Chondrocyte (in vitro differentiated cells): ENCODE results near the gene SLIT3. TPM values are rescaled to one million over a fixed set of nuclear protein-coding genes. Genes with fewer than 3 reads are reported as not detected.

Experiments
- DNase-seq: peaks from one replicate; pipeline ENCODE4 v3.0.0; 2021; ENCODE audit warnings: mixed read lengths, low spot score
- H3K27ac Mint-ChIP-seq: one replicate; pipeline ENCODE4 v1.8.0; 2021; ENCODE audit warnings: mild to moderate bottlenecking, moderate library complexity, mixed read lengths; ENCODE audit not compliant: unreplicated experiment
- H3K27me3 Mint-ChIP-seq: 2 replicates; pipeline ENCODE4 v1.8.0; 2021; ENCODE audit warnings: low read depth, mixed read lengths
- H3K36me3 Mint-ChIP-seq: 2 replicates; pipeline ENCODE4 v1.8.0; 2021; ENCODE audit warnings: low read depth, mixed read lengths
- H3K4me1 Mint-ChIP-seq: 2 replicates; pipeline ENCODE4 v1.8.0; 2021; ENCODE audit warnings: low read depth, mild to moderate bottlenecking, mixed read lengths
- H3K4me3 Mint-ChIP-seq: one replicate; pipeline ENCODE4 v1.8.0; 2021; ENCODE audit warnings: mild to moderate bottlenecking, moderate library complexity, mixed read lengths; ENCODE audit not compliant: unreplicated experiment
- H3K9me3 Mint-ChIP-seq: 2 replicates; pipeline ENCODE4 v1.8.0; 2021; ENCODE audit warnings: low read depth, mixed read lengths
- CTCF ChIP-seq: fragments of 200-600 bp; sonication (generic); IDR thresholded peaks from 2 replicates; pipeline ENCODE4 v1.5.0; 2021; ENCODE audit warnings: antibody characterized with exemption, mild to moderate bottlenecking, moderate library complexity
- total RNA-seq: library from RNA; stranded (reverse); gene quantifications from 3 replicates; pipeline ENCODE4 v1.2.1, GENCODE V29; 2021

SLIT3 gene
- total RNA-seq, 1 donor from 2014 or later = 116 TPM

- Mint-ChIP-seq H3K4me1 (peaks cover 35% of the 10 kb centered on the region), H3K36me3 (peaks cover 2% of the 10 kb centered on the region), H3K27ac (no peak overlapping the region), H3K4me3 (no peak overlapping the region), H3K27me3 (no peaks in the 10 kb centered on the region), H3K9me3 (no peaks in the 10 kb centered on the region)
- TF ChIP-seq CTCF = no peak
- DNase-seq = no peak
Measured at GRCh38 chr5:168979135-168979534, 321.8 kb downstream of the SLIT3 start.

- no peaks in the 10 kb centered on the region for H3K27me3 Mint-ChIP-seq
- TF ChIP-seq CTCF = no peak
- H3K9me3 Mint-ChIP-seq = no peaks in the 10 kb centered on the region
- no peak overlapping the region for H3K27ac Mint-ChIP-seq
- peaks cover 2% of the 10 kb centered on the region for H3K36me3 Mint-ChIP-seq
- no peak overlapping the region for H3K4me3 Mint-ChIP-seq
- DNase-seq = no peak
- peaks cover 40% of the 10 kb centered on the region for H3K4me1 Mint-ChIP-seq
Measured at GRCh38 chr5:168978500-168978899, 322.4 kb downstream of the SLIT3 start.

- Mint-ChIP-seq H3K9me3 (no peaks in the 10 kb centered on the region), H3K4me1 (peaks cover 40% of the 10 kb centered on the region), H3K4me3 (no peak overlapping the region), H3K36me3 (peaks cover 2% of the 10 kb centered on the region), H3K27me3 (no peaks in the 10 kb centered on the region), H3K27ac (no peak overlapping the region)
- DNase-seq = no peak
- no peak for TF ChIP-seq CTCF
Measured at GRCh38 chr5:168978015-168978414, 322.9 kb downstream of the SLIT3 start.

GRCh38 chr5:168976311-168976970 is 324.5 kb downstream of the SLIT3 start:
- peaks cover 4% of the 10 kb centered on the region for H3K36me3 Mint-ChIP-seq
- H3K27me3 Mint-ChIP-seq = no peaks in the 10 kb centered on the region
- DNase-seq = no peak
- no peaks in the 10 kb centered on the region for H3K9me3 Mint-ChIP-seq
- peaks cover 44% of the 10 kb centered on the region for H3K4me1 Mint-ChIP-seq
- no peak overlapping the region for H3K4me3 Mint-ChIP-seq
- no peak for TF ChIP-seq CTCF
- H3K27ac Mint-ChIP-seq = no peak overlapping the region

GRCh38 chr5:168975331-168975730 is 325.6 kb downstream of the SLIT3 start:
- Mint-ChIP-seq H3K4me3 (no peak overlapping the region), H3K36me3 (peaks cover 4% of the 10 kb centered on the region), H3K9me3 (no peaks in the 10 kb centered on the region), H3K4me1 (peaks cover 44% of the 10 kb centered on the region), H3K27me3 (no peaks in the 10 kb centered on the region), H3K27ac (no peak overlapping the region)
- DNase-seq = no peak
- no peak for TF ChIP-seq CTCF
